HepG2 (cell line): ENCODE data around the gene OSBPL9. TPM values are rescaled to one million over a fixed set of nuclear protein-coding genes. Genes with fewer than 3 reads are reported as not detected.

Source experiments
- ARID3A ChIP-seq: IDR thresholded peaks from 2 replicates; pipeline ENCODE4 v1.6.1; 2012; ENCODE audit warnings: low read depth, low read length, improper control_type of control experiment
- ARID5B ChIP-seq: IDR thresholded peaks from 2 replicates; pipeline ENCODE4 v1.4.0; 2020; ENCODE audit warnings: mild to moderate bottlenecking, missing genetic modification reagents
- ATF1 ChIP-seq: IDR thresholded peaks from 2 replicates; pipeline ENCODE4 v1.6.1; 2016; ENCODE audit warnings: mild to moderate bottlenecking, control low read depth
- FOXA3 ChIP-seq: IDR thresholded peaks from 2 replicates; pipeline ENCODE4 v1.6.1; 2016; ENCODE audit warnings: missing genetic modification reagents, missing compliant biosample characterization
- GMEB1 ChIP-seq: sonication (generic); formaldehyde crosslinking; IDR thresholded peaks from 2 replicates; pipeline ENCODE4 v1.5.1; 2020; ENCODE audit warnings: missing genetic modification reagents, mild to moderate bottlenecking, borderline replicate concordance
- KDM2A ChIP-seq: sonication (generic); formaldehyde crosslinking; IDR thresholded peaks from 2 replicates; pipeline ENCODE4 v1.4.0; 2020; ENCODE audit warnings: low read depth, missing genetic modification reagents, borderline replicate concordance
- LRRFIP1 ChIP-seq: sonication (generic); formaldehyde crosslinking; conservative IDR thresholded peaks from 2 replicates; pipeline ENCODE4 v1.4.0; 2020; ENCODE audit warnings: missing genetic modification reagents
- MIER2 ChIP-seq: IDR thresholded peaks from 2 replicates; pipeline ENCODE4 v1.6.1; 2016; ENCODE audit warnings: missing biosample characterization, missing genetic modification reagents
- SAP130 ChIP-seq: IDR thresholded peaks from 2 replicates; pipeline ENCODE4 v1.6.1; 2016; ENCODE audit warnings: low read depth
- YEATS4 ChIP-seq: sonication (generic); formaldehyde crosslinking; IDR thresholded peaks from 2 replicates; pipeline ENCODE4 v1.4.0; 2020; ENCODE audit warnings: missing genetic modification reagents, borderline replicate concordance
- ZGPAT ChIP-seq: IDR thresholded peaks from 2 replicates; pipeline ENCODE4 v1.6.1; 2016; ENCODE audit warnings: mild to moderate bottlenecking
- ZNF10 ChIP-seq: sonication (generic); formaldehyde crosslinking; IDR thresholded peaks from 2 replicates; pipeline ENCODE4 v1.4.0; 2020; ENCODE audit warnings: mild to moderate bottlenecking, low read depth, missing genetic modification reagents, borderline replicate concordance
- ZNF274 ChIP-seq: sonication (generic); formaldehyde crosslinking; IDR thresholded peaks from 2 replicates; pipeline ENCODE4 v1.5.1; 2020; ENCODE audit warnings: mild to moderate bottlenecking, missing genetic modification reagents
- ZNF770 ChIP-seq: sonication (generic); formaldehyde crosslinking; IDR thresholded peaks from 2 replicates; pipeline ENCODE4 v1.5.0; 2020; ENCODE audit warnings: mild to moderate bottlenecking, missing genetic modification reagents
- ZZZ3 ChIP-seq: sonication (generic); formaldehyde crosslinking; IDR thresholded peaks from 2 replicates; pipeline ENCODE4 v1.4.0; 2020; ENCODE audit warnings: missing genetic modification reagents, mild to moderate bottlenecking, borderline replicate concordance
- polyA plus RNA-seq, 8 experiments: library from polyadenylated mRNA; depleted of rRNA in 3 of 8; stranded (reverse) in 7 of 8; unstranded in 1 of 8; fragments of >200 nt; fragmentation: Illumina TruSeq in 4 of 8; extraction: Trizol in 4 of 8; gene quantifications; 2 replicates each; pipeline versions ENCODE4 v1.2.1 to v1.2.3, GENCODE V29; 2011 to 2016; ENCODE audit warnings: low read depth in 4 of 8, missing spikeins in 1 of 8, mixed read lengths in 1 of 8; ENCODE audit not compliant: insufficient read depth in 1 of 8
- total RNA-seq, 5 experiments: library from RNA; depleted of rRNA; stranded (reverse); fragments of >200 nt; fragmentation: Illumina TruSeq; extraction: Trizol; gene quantifications; 2 replicates each; pipeline ENCODE4 v1.2.3, GENCODE V29; 2016; ENCODE audit warnings: low read depth in 1 of 5

Gene OSBPL9
- total and polyA plus RNA-seq, 2 of the 13 experiments (the other 11 are each of a cell fraction or from before 2014, with no cell fraction given), result 83.6 to 142 TPM

- no peak for TF ChIP-seq LRRFIP1 (CRISPR knock-in tag)
- 0 out of 2 replicates have a peak, but pooled peaks have one; percentile 24 for TF ChIP-seq ARID3A
- TF ChIP-seq ATF1 (CRISPR knock-in tag), result peak; percentile 26; the same call in 1 of the 2 replicates
- TF ChIP-seq ZZZ3 (CRISPR knock-in tag), result no peak
- TF ChIP-seq SAP130 (CRISPR knock-in tag), result peak; percentile 35; the same call in 1 of the 2 replicates
- TF ChIP-seq ARID5B, result peak; percentile 73
- TF ChIP-seq ZNF10, result no peak
- no peak for TF ChIP-seq YEATS4 (CRISPR knock-in tag)
- TF ChIP-seq KDM2A (CRISPR knock-in tag), result no peak
- TF ChIP-seq ZNF770 (CRISPR knock-in tag), result no peak
- no peak for TF ChIP-seq ZNF274 (CRISPR knock-in tag)
- no peak for TF ChIP-seq MIER2 (CRISPR knock-in tag)
- TF ChIP-seq ZGPAT (CRISPR knock-in tag), result peak; percentile 30; the same call in 1 of the 2 replicates
- TF ChIP-seq GMEB1 (CRISPR knock-in tag), result no peak
- no peak for TF ChIP-seq FOXA3
Observed at GRCh38 chr1:51684776-51685175, 67.9 kb downstream of the OSBPL9 start (continued).
